GM12878 (cell line): ENCODE measurements around the gene OTOP3. TPM values are rescaled to one million over a fixed set of nuclear protein-coding genes. Genes with fewer than 3 reads are reported as not detected.

Experiments used
- ATAC-seq: fragments of 200-7000 bp; cut with Tn5 transposase; 3 replicates; pipeline ENCODE4 v1.9.1; 2020; ENCODE audit warnings: mild to moderate bottlenecking, moderate library complexity
- BruUV-seq: library from RNA; stranded (reverse); fragments of 400-500 nt; replicated peaks from 2 replicates; lab custom pipeline; 2021; lab: Mats Ljungman, UMichigan
- CTCF ChIA-PET: fragments of 300-600 bp; sonication (Branson Sonifier 250); formaldehyde crosslinking; extraction: SDS; loops from one replicate; lab custom pipeline; 2021; ENCODE audit warnings: inconsistent platforms; lab: Yijun Ruan, JAX
- POLR2A ChIA-PET: fragments of 350-600 bp; formaldehyde crosslinking; extraction: SDS; loops from one replicate; lab custom pipeline; 2021; ENCODE audit warnings: inconsistent platforms; lab: Charles Lee
- RAD21 ChIA-PET: fragments of 300-600 bp; sonication (Branson Sonifier 250); formaldehyde crosslinking; loops from one replicate; lab custom pipeline; 2023; ENCODE audit warnings: antibody characterized with exemption; ENCODE audit not compliant: unreplicated experiment; lab: Charles Lee
- SMC1A ChIA-PET: fragments of 300-600 bp; sonication (Branson Sonifier 250); formaldehyde crosslinking; loops from one replicate; lab custom pipeline; 2023; ENCODE audit not compliant: unreplicated experiment, uncharacterized antibody; lab: Charles Lee
- DNase-seq: peaks from one replicate; pipeline ENCODE4 v3.0.0-alpha.2; 2011; ENCODE audit warnings: low read depth, low spot score
- FAIRE-seq: peaks from 3 replicates; lab custom pipeline; 2011; peaks lifted over from hg19 to GRCh38; lab: Jason Lieb, UNC
- H2AFZ ChIP-seq: 2 replicates; pipeline ENCODE4 v1.6.0; 2011; ENCODE audit warnings: low read depth, low read length, control low read depth; ENCODE audit not compliant: control insufficient read depth
- H3K27ac ChIP-seq: 2 replicates; pipeline ENCODE4 v1.5.1; 2011; ENCODE audit warnings: control low read depth; ENCODE audit not compliant: control insufficient read depth, insufficient read depth
- H3K27me3 ChIP-seq, 2 experiments: replicated peaks in 1 of 2; 2 replicates each; pipeline versions ENCODE4 v1.6.0 to v1.6.1; 2011; ENCODE audit warnings: low read length in 1 of 2; ENCODE audit not compliant: control insufficient read depth in 2 of 2, insufficient read depth in 2 of 2
- H3K36me3 ChIP-seq, 2 experiments: 2 replicates each; pipeline ENCODE4 v1.5.1; 2011; ENCODE audit warnings: low read length in 1 of 2; ENCODE audit not compliant: control insufficient read depth in 2 of 2, insufficient read depth in 2 of 2
- H3K4me1 ChIP-seq: 2 replicates; pipeline ENCODE4 v1.6.1; 2011; ENCODE audit warnings: mild to moderate bottlenecking, low read length, moderate library complexity, mixed read lengths; ENCODE audit not compliant: control insufficient read depth, insufficient read depth
- H3K4me2 ChIP-seq: 2 replicates; pipeline ENCODE4 v1.6.0; 2011; ENCODE audit warnings: control low read depth; ENCODE audit not compliant: control insufficient read depth, insufficient read depth
- H3K4me3 ChIP-seq: fragments of 200-600 bp; sonication (generic); 2 replicates; pipeline ENCODE4 v1.5.1; 2016
- H3K79me2 ChIP-seq: 2 replicates; pipeline ENCODE4 v1.6.0; 2011; ENCODE audit warnings: low read length; ENCODE audit not compliant: control insufficient read depth, insufficient read depth
- H3K9ac ChIP-seq: 2 replicates; pipeline ENCODE4 v1.8.0; 2011; ENCODE audit warnings: low read length, control low read depth, mixed read lengths; ENCODE audit not compliant: control insufficient read depth, insufficient read depth
- H3K9me3 ChIP-seq: replicated peaks from 3 replicates; pipeline ENCODE4 v1.5.1; 2011; ENCODE audit warnings: mild to moderate bottlenecking, low read length; ENCODE audit not compliant: control insufficient read depth, insufficient read depth
- H4K20me1 ChIP-seq: 2 replicates; pipeline ENCODE4 v1.6.0; 2011; ENCODE audit not compliant: control insufficient read depth, insufficient read depth
- ELK1 ChIP-seq: IDR thresholded peaks from 2 replicates; pipeline ENCODE4 v1.6.1; 2012; ENCODE audit warnings: low read depth, low read length, improper control_type of control experiment
- HDGF ChIP-seq: fragments of 450-650 bp; IDR thresholded peaks from 2 replicates; pipeline ENCODE4 v1.6.1; 2016; ENCODE audit warnings: antibody characterized with exemption
- JUND ChIP-seq: IDR thresholded peaks from 2 replicates; pipeline ENCODE4 v1.6.1; 2012; ENCODE audit warnings: low read depth, mild to moderate bottlenecking, low read length, improper control_type of control experiment, moderate library complexity
- LARP7 ChIP-seq: fragments of 450-650 bp; IDR thresholded peaks from 2 replicates; pipeline ENCODE4 v1.6.1; 2017; ENCODE audit warnings: mild to moderate bottlenecking
- MAX ChIP-seq: IDR thresholded peaks from 2 replicates; pipeline ENCODE4 v1.6.1; 2012; ENCODE audit warnings: low read depth, low read length, improper control_type of control experiment
- NR2C2 ChIP-seq: IDR thresholded peaks from 2 replicates; pipeline ENCODE4 v1.6.1; 2011; ENCODE audit warnings: borderline replicate concordance, low read depth; ENCODE audit not compliant: control insufficient read depth, insufficient read length
- REST ChIP-seq: IDR thresholded peaks from 2 replicates; pipeline ENCODE4 v1.6.1; 2012; ENCODE audit warnings: mild to moderate bottlenecking, low read depth, low read length
- WGBS: methylation state at CpG from one replicate; pipeline ENCODE4 v1.1.6; 2016; ENCODE audit warnings: low lambda C conversion rate; ENCODE audit not compliant: insufficient replicate concordance, insufficient coverage; ENCODE audit errors: missing lambda C conversion rate; 5-methylcytosine and 5-hydroxymethylcytosine counted together
- in situ Hi-C: fragments of 300-500 bp; cut with MboI; formaldehyde crosslinking; loops from 9 replicates; pipeline ENCODE4 v1.14.3; 2018; ENCODE audit warnings: mixed read lengths
- intact Hi-C: fragments of 100-400 bp; cut with micrococcal nuclease; formaldehyde crosslinking; loops from one replicate; pipeline ENCODE4 v1.14.2; 2022; ENCODE audit not compliant: unreplicated experiment
- polyA plus RNA-seq, 11 experiments: library from polyadenylated mRNA; depleted of rRNA in 4 of 11; unstranded in 6 of 11; stranded (reverse) in 5 of 11; fragments of >200 nt; fragmentation: Nextera tagmentation in 4 of 11; fragmentation: Illumina TruSeq in 1 of 11; extraction: Ambion mirVana in 4 of 11; extraction: Trizol in 1 of 11; gene quantifications; 1 replicate in 1 of 11; 2 replicates in 10 of 11; pipeline versions ENCODE4 v1.2.1 to v1.2.3, GENCODE V29; 2011 to 2016; ENCODE audit warnings: inconsistent platforms in 2 of 11, missing spikeins in 2 of 11, low read depth in 1 of 11
- total RNA-seq, 4 experiments: library from RNA; depleted of rRNA in 3 of 4; stranded (reverse); fragments of >200 nt in 3 of 4; fragmentation: Illumina TruSeq in 1 of 4; extraction: Trizol in 1 of 4; gene quantifications; 2 replicates each; pipeline versions ENCODE4 v1.2.1 to v1.2.3, GENCODE V29; 2013 to 2021

OTOP3 gene
- total and polyA plus RNA-seq, 10 of the 15 experiments (the other 5 are each of a cell fraction or from before 2014, with no cell fraction given), result 0.03 to 0.06 TPM; not detected in 8

- no peak for TF ChIP-seq NR2C2
- no peak for TF ChIP-seq MAX
- no peak for TF ChIP-seq JUND
- TF ChIP-seq LARP7, result no peak
Measured at GRCh38 chr17:74936470-74936799, 737 bp downstream of the OTOP3 start (continued).

- no peaks in the 10 kb centered on the region for H3K36me3 ChIP-seq
- TF ChIP-seq ELK1 (no peak), HDGF (no peak), REST (peak; percentile 49; the same call in 1 of the 2 replicates)
- FAIRE-seq, result no peak
- no peak overlapping the region for H3K4me3 ChIP-seq
- no peak overlapping the region for H3K27ac ChIP-seq
- H4K20me1 ChIP-seq, result no peaks in the 10 kb centered on the region
- POLR2A ChIA-PET, result interaction anchor here (0.6 kb wide), 1 partner anchor 11 kb away, joined by 5 read pairs; no protein-coding TSS in a partner anchor
- RAD21 ChIA-PET, result no interaction called here
- CTCF ChIA-PET, result interaction anchor here (0.7 to 1.1 kb wide), 5 partner anchors 12 to 354 kb away, joined by 3 to 5 read pairs (median 3); no protein-coding TSS in a partner anchor
- H3K9ac ChIP-seq, result no peak overlapping the region
- in situ Hi-C loops (no loop called here), intact Hi-C loops (no loop called here)
- 19% methylated on average over 11 of the region's 11 CpGs for WGBS
- no peaks in the 10 kb centered on the region for H3K79me2 ChIP-seq
- H3K4me2 ChIP-seq, result no peak overlapping the region
- H3K9me3 ChIP-seq, result no peaks in the 10 kb centered on the region
- BruUV-seq, result no TSS peak
- peaks cover 6 to 9% of the 10 kb centered on the region in 2 experiments for H3K27me3 ChIP-seq
- H2AFZ ChIP-seq, result no peak overlapping the region
- H3K4me1 ChIP-seq, result no peaks in the 10 kb centered on the region
- DNase-seq, result no peak
- SMC1A ChIA-PET, result no interaction called here
- no peak for ATAC-seq
Measured at GRCh38 chr17:74937064-74938051, 1.7 kb downstream of the OTOP3 start.
